Adrenal gland (tissue), 5 donors: ENCODE data around the gene SIRPA.

Experiments
- CTCF ChIP-seq, 6 experiments: fragments of 450-650 bp in 4 of 6; fragments of 200-600 bp in 2 of 6; sonication (generic) in 1 of 6; IDR thresholded peaks; 1 replicate in 5 of 6; 2 replicates in 1 of 6; pipeline versions ENCODE4 v1.5.1 to v1.8.0; 2016 to 2021; ENCODE audit warnings: antibody characterized with exemption in 6 of 6, mild to moderate bottlenecking in 2 of 6, moderate library complexity in 1 of 6
- POLR2A ChIP-seq, 2 donors: fragments of 450-650 bp; IDR thresholded peaks; one replicate each; pipeline ENCODE4 v1.6.1; 2017; ENCODE audit warnings: antibody characterized with exemption in 2 of 2, mild to moderate bottlenecking in 2 of 2, moderate library complexity in 1 of 2
- donor health status: DM: no; HTN: no; CAD: no.

- no peak for TF ChIP-seq CTCF (IDR thresholded peaks at IDR 0.05)
- TF ChIP-seq POLR2A (IDR thresholded peaks at IDR 0.05), result no peak
Measured at GRCh38 chr20:1908191-1908590, 13.0 kb downstream of the SIRPA start.
